ENCODE data around the gene GABRG3. TPM values are rescaled to one million over a fixed set of nuclear protein-coding genes. Genes with fewer than 3 reads are reported as not detected.

Gene GABRG3
- total RNA-seq, 1 experiment from 2014 or later, result not detected

DNA sequence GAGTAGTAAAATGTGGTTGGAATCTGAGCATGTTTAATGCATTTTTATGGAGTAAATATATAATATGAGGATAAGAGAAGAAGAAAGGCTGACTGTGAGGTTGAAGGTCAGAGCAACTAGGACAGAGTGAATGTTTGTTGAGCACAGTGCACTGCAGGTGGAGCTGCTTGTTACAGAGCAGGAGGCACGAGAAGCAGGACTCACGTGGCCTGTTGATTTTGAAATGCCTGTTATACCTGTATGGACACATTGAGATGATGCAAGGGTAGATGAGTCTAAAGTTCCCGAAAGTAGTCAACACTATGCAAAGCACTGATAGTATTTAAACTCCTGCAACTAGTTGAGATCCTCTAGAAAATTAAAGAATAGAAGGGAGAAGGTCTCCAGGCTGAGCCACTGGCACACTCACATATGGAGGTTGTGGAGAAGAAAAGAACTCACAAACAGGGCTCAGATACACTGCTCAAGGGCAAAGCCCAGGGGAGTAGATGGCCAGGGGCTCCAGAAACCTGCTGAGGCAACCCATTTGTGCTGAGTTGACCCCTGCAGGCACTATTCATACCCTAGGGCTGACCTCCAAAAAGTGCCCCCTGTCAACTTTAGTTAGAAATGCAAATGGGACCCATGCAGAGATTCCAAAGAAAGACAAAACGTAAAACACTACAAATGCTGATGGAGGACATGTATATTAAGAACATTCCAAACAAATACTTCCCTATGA lies 541.5 kb downstream of the GABRG3 start:
- H3K27me3 Mint-ChIP-seq (ENCODE audit: unreplicated experiment), result no peaks in the 10 kb centered on the region
- CTCF ChIA-PET, result no interaction called here
- no TSS peak for BruUV-seq (replicated peaks)
- DNase-seq, result no peak
- peaks cover 5% of the 10 kb centered on the region for H3K9me3 Mint-ChIP-seq (ENCODE audit: low read depth, unreplicated experiment)
- intact Hi-C loops (cut with micrococcal nuclease; ENCODE audit: unreplicated experiment), result no loop called here
- no peak overlapping the region for H3K4me3 Mint-ChIP-seq (ENCODE audit: low read depth, unreplicated experiment)
- no peaks in the 10 kb centered on the region for H3K4me1 Mint-ChIP-seq (ENCODE audit: low read depth, unreplicated experiment)
- TF ChIP-seq, protein P1, sequence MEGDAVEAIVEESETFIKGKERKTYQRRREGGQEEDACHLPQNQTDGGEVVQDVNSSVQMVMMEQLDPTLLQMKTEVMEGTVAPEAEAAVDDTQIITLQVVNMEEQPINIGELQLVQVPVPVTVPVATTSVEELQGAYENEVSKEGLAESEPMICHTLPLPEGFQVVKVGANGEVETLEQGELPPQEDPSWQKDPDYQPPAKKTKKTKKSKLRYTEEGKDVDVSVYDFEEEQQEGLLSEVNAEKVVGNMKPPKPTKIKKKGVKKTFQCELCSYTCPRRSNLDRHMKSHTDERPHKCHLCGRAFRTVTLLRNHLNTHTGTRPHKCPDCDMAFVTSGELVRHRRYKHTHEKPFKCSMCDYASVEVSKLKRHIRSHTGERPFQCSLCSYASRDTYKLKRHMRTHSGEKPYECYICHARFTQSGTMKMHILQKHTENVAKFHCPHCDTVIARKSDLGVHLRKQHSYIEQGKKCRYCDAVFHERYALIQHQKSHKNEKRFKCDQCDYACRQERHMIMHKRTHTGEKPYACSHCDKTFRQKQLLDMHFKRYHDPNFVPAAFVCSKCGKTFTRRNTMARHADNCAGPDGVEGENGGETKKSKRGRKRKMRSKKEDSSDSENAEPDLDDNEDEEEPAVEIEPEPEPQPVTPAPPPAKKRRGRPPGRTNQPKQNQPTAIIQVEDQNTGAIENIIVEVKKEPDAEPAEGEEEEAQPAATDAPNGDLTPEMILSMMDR (IDR thresholded peaks at IDR 0.05; ENCODE audit: unreplicated experiment), result no peak
- H3K27ac Mint-ChIP-seq (ENCODE audit: unreplicated experiment), result no peak overlapping the region
- H3K36me3 Mint-ChIP-seq (ENCODE audit: insufficient read depth, unreplicated experiment), result no peaks in the 10 kb centered on the region

DNA sequence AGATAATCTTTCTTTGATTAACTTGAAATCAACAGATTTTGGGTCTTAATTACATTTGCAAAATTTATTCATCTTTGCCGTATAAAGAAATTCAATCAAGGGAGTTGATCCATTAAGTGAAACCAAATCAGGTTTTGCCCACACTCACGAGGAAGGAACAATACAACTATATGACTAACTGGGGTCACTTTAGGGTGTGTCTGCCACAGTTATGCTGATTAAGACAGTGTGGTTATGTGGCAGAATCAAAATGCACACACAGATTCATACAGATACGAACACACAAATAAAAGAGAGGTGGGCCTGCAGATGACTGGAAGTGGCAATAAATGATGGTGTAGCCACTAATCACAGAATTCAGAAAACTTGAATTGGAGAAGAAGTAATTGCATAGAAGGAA lies 543.5 kb downstream of the GABRG3 start:
- H3K27ac Mint-ChIP-seq (ENCODE audit: unreplicated experiment), result no peak overlapping the region
- H3K4me1 Mint-ChIP-seq (ENCODE audit: low read depth, unreplicated experiment), result no peaks in the 10 kb centered on the region
- CTCF ChIA-PET, result no interaction called here
- H3K27me3 Mint-ChIP-seq (ENCODE audit: unreplicated experiment), result no peaks in the 10 kb centered on the region
- no peak overlapping the region for H3K4me3 Mint-ChIP-seq (ENCODE audit: low read depth, unreplicated experiment)
- BruUV-seq (replicated peaks), result no TSS peak
- H3K9me3 Mint-ChIP-seq (ENCODE audit: low read depth, unreplicated experiment), result peaks cover 12% of the 10 kb centered on the region
- no peak for DNase-seq
- no peaks in the 10 kb centered on the region for H3K36me3 Mint-ChIP-seq (ENCODE audit: insufficient read depth, unreplicated experiment)
- intact Hi-C loops (cut with micrococcal nuclease; ENCODE audit: unreplicated experiment), result no loop called here
- TF ChIP-seq, protein P1 (IDR thresholded peaks at IDR 0.05; ENCODE audit: unreplicated experiment), result no peak

DNA sequence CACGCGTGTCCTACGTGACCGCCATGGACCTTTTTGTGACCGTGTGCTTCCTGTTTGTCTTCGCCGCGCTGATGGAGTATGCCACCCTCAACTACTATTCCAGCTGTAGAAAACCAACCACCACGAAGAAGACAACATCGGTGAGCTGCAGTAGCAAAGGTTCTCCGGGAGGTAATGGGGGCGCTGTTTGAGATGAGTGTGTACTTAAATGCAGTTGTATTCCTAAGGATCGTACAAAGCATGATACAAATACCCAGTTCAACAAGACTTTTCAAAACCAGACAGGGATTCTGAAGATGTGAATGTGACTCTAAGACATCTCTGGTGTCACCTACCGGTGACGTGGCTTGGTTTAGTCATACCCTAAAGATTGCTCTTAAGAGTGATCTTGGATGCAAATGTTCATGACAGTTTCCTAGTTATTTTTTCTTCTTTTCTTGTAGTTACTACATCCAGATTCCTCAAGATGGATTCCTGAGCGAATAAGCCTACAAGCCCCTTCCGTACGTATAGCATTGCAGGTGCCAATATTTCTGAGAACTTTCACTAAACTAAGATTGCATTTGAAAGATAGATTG lies 556.6 kb downstream of the GABRG3 start:
- CTCF ChIA-PET, result no interaction called here
- H3K4me3 Mint-ChIP-seq (ENCODE audit: low read depth, unreplicated experiment), result no peak overlapping the region
- H3K27me3 Mint-ChIP-seq (ENCODE audit: unreplicated experiment), result no peaks in the 10 kb centered on the region
- H3K27ac Mint-ChIP-seq (ENCODE audit: unreplicated experiment), result no peak overlapping the region
- TF ChIP-seq, protein P1 (IDR thresholded peaks at IDR 0.05; ENCODE audit: unreplicated experiment), result no peak
- intact Hi-C loops (cut with micrococcal nuclease; ENCODE audit: unreplicated experiment), result no loop called here
- no TSS peak for BruUV-seq (replicated peaks)
- no peaks in the 10 kb centered on the region for H3K36me3 Mint-ChIP-seq (ENCODE audit: insufficient read depth, unreplicated experiment)
- H3K4me1 Mint-ChIP-seq (ENCODE audit: low read depth, unreplicated experiment), result no peaks in the 10 kb centered on the region
- DNase-seq, result no peak
- peaks cover 6% of the 10 kb centered on the region for H3K9me3 Mint-ChIP-seq (ENCODE audit: low read depth, unreplicated experiment)

DNA sequence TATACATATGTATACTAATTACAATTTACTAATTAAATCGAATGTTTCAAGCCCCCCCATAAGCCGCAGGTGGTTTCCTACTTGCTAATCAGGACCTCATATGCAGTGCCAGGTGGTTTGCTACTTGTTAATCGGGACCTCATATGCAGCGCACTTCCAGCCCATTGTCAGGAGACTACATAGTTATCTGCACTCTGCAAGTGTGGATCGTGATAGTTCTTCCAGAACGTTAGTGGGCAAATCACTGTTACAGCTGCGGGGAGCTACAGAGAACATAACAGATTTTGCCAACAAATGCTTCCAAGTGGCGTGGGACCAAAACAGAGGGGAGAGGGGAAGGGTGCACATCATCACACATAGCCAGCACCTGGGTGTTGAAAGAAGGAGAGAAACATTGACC lies 558.4 kb downstream of the GABRG3 start:
- H3K4me3 Mint-ChIP-seq (ENCODE audit: low read depth, unreplicated experiment), result no peak overlapping the region
- intact Hi-C loops (cut with micrococcal nuclease; ENCODE audit: unreplicated experiment), result no loop called here
- H3K4me1 Mint-ChIP-seq (ENCODE audit: low read depth, unreplicated experiment), result no peaks in the 10 kb centered on the region
- TF ChIP-seq, protein P1 (IDR thresholded peaks at IDR 0.05; ENCODE audit: unreplicated experiment), result no peak
- no peaks in the 10 kb centered on the region for H3K27me3 Mint-ChIP-seq (ENCODE audit: unreplicated experiment)
- CTCF ChIA-PET, result no interaction called here
- no peaks in the 10 kb centered on the region for H3K36me3 Mint-ChIP-seq (ENCODE audit: insufficient read depth, unreplicated experiment)
- peaks cover 6% of the 10 kb centered on the region for H3K9me3 Mint-ChIP-seq (ENCODE audit: low read depth, unreplicated experiment)
- H3K27ac Mint-ChIP-seq (ENCODE audit: unreplicated experiment), result no peak overlapping the region
- no TSS peak for BruUV-seq (replicated peaks)
- DNase-seq, result no peak

All from Calu3 (cell line).